ENCODE results near the gene CSNK2A2. TPM values are rescaled to one million over a fixed set of nuclear protein-coding genes. Genes with fewer than 3 reads are reported as not detected.

The CSNK2A2 gene
- total RNA-seq, result 18.3 and 23.1 TPM in 2 replicates

DNA sequence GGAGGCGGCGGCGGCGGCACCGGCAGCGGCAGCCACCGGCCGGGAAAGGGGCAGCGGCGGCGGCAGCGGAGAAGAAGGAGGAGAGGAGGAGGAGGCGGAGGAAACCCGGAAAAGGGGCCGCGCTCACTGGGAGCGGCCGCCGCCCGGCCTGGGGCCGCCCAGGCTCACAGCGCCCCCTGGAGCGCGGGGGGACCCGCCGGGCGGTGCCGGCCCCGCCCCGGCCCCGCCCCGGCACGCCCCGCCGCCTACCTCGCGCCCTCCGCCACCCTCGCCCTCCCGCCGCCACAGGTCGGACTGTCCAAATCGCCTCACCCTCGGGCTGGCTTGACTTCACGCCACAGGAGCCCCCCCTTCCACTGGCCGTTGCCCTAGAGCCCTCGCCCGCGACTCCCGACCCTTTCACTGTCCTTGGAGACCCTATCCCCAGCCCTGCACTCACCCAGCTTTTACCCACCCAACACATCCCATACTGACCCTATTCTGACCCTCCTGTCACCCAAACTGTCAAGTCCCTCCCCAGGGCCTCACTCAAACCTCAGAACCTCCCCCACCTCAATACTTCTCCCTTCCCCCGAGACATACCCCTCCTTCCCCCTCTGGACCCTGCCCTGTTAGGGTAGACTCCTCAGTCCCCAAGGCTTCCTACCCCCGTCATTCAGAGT lies at the start of gene CSNK2A2:
TSS of gene CSNK2A2 (minus strand) at position 85 of the 662 bp plus-strand sequence. CDS start 370 bp downstream, outside the sequence.

GRCh38 chr16:58129097-58129936 lies 68.6 kb downstream of the CSNK2A2 start, which contains the start of gene CFAP20:
CFAP20 (minus strand) TSS chr16:58129381; CDS start chr16:58129115, 266 bp downstream.

Other genes starting within 250 kb of the CSNK2A2 start
- not detected in 2 replicates for gene CNGB1, start 227.0 kb downstream of the CSNK2A2 start, total RNA-seq
- gene ZNF319, start 197.4 kb downstream of the CSNK2A2 start, total RNA-seq, result 2.0 and 2.3 TPM in 2 replicates
- 11.5 and 18.0 TPM in 2 replicates for gene USB1, start 196.7 kb downstream of the CSNK2A2 start, total RNA-seq
- gene MMP15, start 172.4 kb downstream of the CSNK2A2 start, total RNA-seq, result 1.4 and 3.5 TPM in 2 replicates
- gene CFAP20, start 68.7 kb downstream of the CSNK2A2 start, total RNA-seq, result 22.2 and 25.1 TPM in 2 replicates
- gene PRSS54, start 96.9 kb upstream of the CSNK2A2 start, total RNA-seq, result not detected in 2 replicates
- 0.92 and 1.3 TPM in 2 replicates for gene GINS3, start 194.4 kb upstream of the CSNK2A2 start, total RNA-seq